NT2/D1 (cell line): ENCODE measurements around the gene RBMS1.

Source experiments
- DNase-seq: peaks from one replicate; pipeline ENCODE4 v3.0.0-alpha.2; 2011; ENCODE audit warnings: low read depth, low spot score
- H3K27me3 ChIP-seq: 2 replicates; pipeline ENCODE4 v1.6.0; 2011; ENCODE audit warnings: mild to moderate bottlenecking; ENCODE audit not compliant: insufficient read length, insufficient read depth
- H3K36me3 ChIP-seq: 2 replicates; pipeline ENCODE4 v1.6.1; 2011; ENCODE audit warnings: mild to moderate bottlenecking, low read length, mixed read lengths; ENCODE audit not compliant: insufficient read depth, insufficient read length
- H3K4me1 ChIP-seq: 2 replicates; pipeline ENCODE4 v1.5.1; 2011; ENCODE audit not compliant: insufficient read depth, insufficient read length
- H3K4me3 ChIP-seq: 2 replicates; pipeline ENCODE4 v1.5.1; 2011; ENCODE audit warnings: low read depth; ENCODE audit not compliant: insufficient read length
- H3K9ac ChIP-seq: 2 replicates; pipeline ENCODE4 v1.6.0; 2011; ENCODE audit warnings: low read depth; ENCODE audit not compliant: insufficient read length
- H3K9me3 ChIP-seq: 2 replicates; pipeline ENCODE4 v1.5.1; 2011; ENCODE audit warnings: mild to moderate bottlenecking, low read length; ENCODE audit not compliant: insufficient read depth
- SUZ12 ChIP-seq: IDR thresholded peaks from 2 replicates; pipeline ENCODE4 v1.6.1; 2011; ENCODE audit not compliant: insufficient read length, insufficient read depth; ENCODE audit errors: extremely low read depth
- YY1 ChIP-seq: IDR thresholded peaks from 2 replicates; pipeline ENCODE4 v1.6.1; 2011; ENCODE audit not compliant: insufficient read length, insufficient read depth
- ZNF274 ChIP-seq: IDR thresholded peaks from 2 replicates; pipeline ENCODE4 v1.6.1; 2011; ENCODE audit warnings: mild to moderate bottlenecking, low read depth, low read length

The RBMS1 gene

GRCh38 chr2:160478660-160479059 lies 14.9 kb downstream of the RBMS1 start:
- Histone ChIP-seq H3K9me3 (no peaks in the 10 kb centered on the region), H3K27me3 (no peaks in the 10 kb centered on the region), H3K36me3 (peaks cover 7% of the 10 kb centered on the region), H3K4me1 (peaks cover 3% of the 10 kb centered on the region), H3K9ac (no peak overlapping the region), H3K4me3 (no peak overlapping the region)
- no peak for DNase-seq
- TF ChIP-seq ZNF274 (no peak), SUZ12 (no peak), YY1 (no peak)

GRCh38 chr2:160477032-160477431 lies 16.6 kb downstream of the RBMS1 start:
- Histone ChIP-seq H3K27me3 (no peaks in the 10 kb centered on the region), H3K4me1 (peaks cover 3% of the 10 kb centered on the region)
- TF ChIP-seq ZNF274, result no peak
- no peak for TF ChIP-seq YY1
- TF ChIP-seq SUZ12, result no peak

GRCh38 chr2:160474891-160475787 lies 18.5 kb downstream of the RBMS1 start:
- no peak for TF ChIP-seq SUZ12
- TF ChIP-seq YY1, result no peak
- no peak for TF ChIP-seq ZNF274

More at GRCh38 chr2:160477032-160477431, 16.6 kb downstream of the RBMS1 start:
- peaks cover 7% of the 10 kb centered on the region for H3K36me3 ChIP-seq
- H3K9me3 ChIP-seq, result no peaks in the 10 kb centered on the region
- no peak overlapping the region for H3K9ac ChIP-seq
- no peak overlapping the region for H3K4me3 ChIP-seq
- DNase-seq, result no peak

GRCh38 chr2:160474319-160474645 lies 19.3 kb downstream of the RBMS1 start:
- Histone ChIP-seq H3K9ac (no peak overlapping the region), H3K36me3 (peaks cover 7% of the 10 kb centered on the region), H3K9me3 (no peaks in the 10 kb centered on the region), H3K27me3 (no peaks in the 10 kb centered on the region), H3K4me3 (no peak overlapping the region), H3K4me1 (peaks cover 2% of the 10 kb centered on the region)
- TF ChIP-seq ZNF274 (no peak), SUZ12 (no peak), YY1 (no peak)
- no peak for DNase-seq

More at GRCh38 chr2:160474891-160475787, 18.5 kb downstream of the RBMS1 start:
- no peak overlapping the region for H3K4me3 ChIP-seq
- no peaks in the 10 kb centered on the region for H3K9me3 ChIP-seq
- peaks cover 3% of the 10 kb centered on the region for H3K4me1 ChIP-seq
- peaks cover 7% of the 10 kb centered on the region for H3K36me3 ChIP-seq
- no peak for DNase-seq
- H3K27me3 ChIP-seq, result no peaks in the 10 kb centered on the region
- no peak overlapping the region for H3K9ac ChIP-seq

- DNase-seq, result no peak
- H3K9ac ChIP-seq, result no peak overlapping the region
- H3K4me1 ChIP-seq, result no peaks in the 10 kb centered on the region
- no peaks in the 10 kb centered on the region for H3K27me3 ChIP-seq
- no peak overlapping the region for H3K4me3 ChIP-seq
- peaks cover 2% of the 10 kb centered on the region for H3K36me3 ChIP-seq
- no peaks in the 10 kb centered on the region for H3K9me3 ChIP-seq
- TF ChIP-seq ZNF274, result no peak
- TF ChIP-seq YY1, result no peak
- no peak for TF ChIP-seq SUZ12
These were observed 19.9 kb downstream of the RBMS1 start for GRCh38 chr2:160473468-160474318.

GRCh38 chr2:160472839-160473251 lies 20.8 kb downstream of the RBMS1 start:
- Histone ChIP-seq H3K36me3 (no peaks in the 10 kb centered on the region), H3K9me3 (no peaks in the 10 kb centered on the region), H3K9ac (no peak overlapping the region), H3K4me1 (no peaks in the 10 kb centered on the region), H3K27me3 (no peaks in the 10 kb centered on the region), H3K4me3 (no peak overlapping the region)
- DNase-seq, result no peak
- TF ChIP-seq SUZ12 (no peak), ZNF274 (no peak), YY1 (no peak)

- Histone ChIP-seq H3K9me3 (no peaks in the 10 kb centered on the region), H3K9ac (no peak overlapping the region), H3K4me1 (no peaks in the 10 kb centered on the region), H3K27me3 (no peaks in the 10 kb centered on the region), H3K36me3 (no peaks in the 10 kb centered on the region), H3K4me3 (no peak overlapping the region)
- DNase-seq, result no peak
- no peak for TF ChIP-seq SUZ12
- no peak for TF ChIP-seq YY1
- no peak for TF ChIP-seq ZNF274
These were observed 21.7 kb downstream of the RBMS1 start for GRCh38 chr2:160471950-160472349.
